ENCODE results near the gene RTTN. TPM values are rescaled to one million over a fixed set of nuclear protein-coding genes. Genes with fewer than 3 reads are reported as not detected.

Gene RTTN
- total RNA-seq, 2 experiments from 2014 or later = 19.8 to 29.7 TPM

DNA sequence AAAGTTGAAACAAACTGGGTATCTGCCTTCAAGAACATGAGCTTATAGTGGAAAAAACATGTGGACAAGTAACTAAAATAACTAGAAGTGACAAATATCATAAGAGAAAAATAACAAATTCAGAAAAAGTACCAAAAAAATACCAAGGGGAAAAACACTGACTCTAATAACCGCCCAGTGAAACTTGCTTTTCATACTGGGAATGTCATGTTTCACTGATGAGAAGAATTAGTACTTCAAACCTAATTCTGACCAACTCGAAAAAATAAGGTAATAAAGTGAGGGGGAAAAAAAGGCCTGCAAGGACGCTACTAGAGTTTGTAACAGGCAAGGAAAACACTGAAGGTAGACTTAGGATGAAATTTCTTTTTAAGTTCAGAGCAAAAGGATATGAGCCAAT lies 83.6 kb downstream of the RTTN start:
- BruUV-seq (replicated peaks) = no TSS peak
- no peak for DNase-seq (ENCODE audit: low spot score)
- Histone ChIP-seq H3K36me3 (ENCODE audit: insufficient read depth, low read length) (peaks cover 4% of the 10 kb centered on the region; the same call in 1 of the 2 replicates), H3K4me2 (ENCODE audit: low read length) (no peak overlapping the region), H2AFZ (ENCODE audit: low read length) (no peak overlapping the region), H3K27ac (ENCODE audit: low read depth, low read length, poor library complexity, severe bottlenecking) (no peak overlapping the region), H4K20me1 (ENCODE audit: insufficient read depth, low read length) (no peaks in the 10 kb centered on the region), H3K79me2 (ENCODE audit: insufficient read depth, low read depth, low read length) (no peaks in the 10 kb centered on the region), H3K9me2 (ENCODE audit: insufficient read depth, low read length) (no peaks in the 10 kb centered on the region), H3K4me3 (ENCODE audit: low read depth, low read length, poor library complexity, severe bottlenecking) (no peak overlapping the region), H3K9me3 (ENCODE audit: low read length) (no peaks in the 10 kb centered on the region), H3K4me1 (ENCODE audit: insufficient read depth, low read length, poor library complexity, severe bottlenecking) (no peaks in the 10 kb centered on the region)
- ChIA-PET CTCF (ENCODE audit: unreplicated experiment) (no interaction called here), POLR2A (no interaction called here)
- intact Hi-C loops (cut with micrococcal nuclease; ENCODE audit: unreplicated experiment) = no loop called here
- TF ChIP-seq, protein P1, sequence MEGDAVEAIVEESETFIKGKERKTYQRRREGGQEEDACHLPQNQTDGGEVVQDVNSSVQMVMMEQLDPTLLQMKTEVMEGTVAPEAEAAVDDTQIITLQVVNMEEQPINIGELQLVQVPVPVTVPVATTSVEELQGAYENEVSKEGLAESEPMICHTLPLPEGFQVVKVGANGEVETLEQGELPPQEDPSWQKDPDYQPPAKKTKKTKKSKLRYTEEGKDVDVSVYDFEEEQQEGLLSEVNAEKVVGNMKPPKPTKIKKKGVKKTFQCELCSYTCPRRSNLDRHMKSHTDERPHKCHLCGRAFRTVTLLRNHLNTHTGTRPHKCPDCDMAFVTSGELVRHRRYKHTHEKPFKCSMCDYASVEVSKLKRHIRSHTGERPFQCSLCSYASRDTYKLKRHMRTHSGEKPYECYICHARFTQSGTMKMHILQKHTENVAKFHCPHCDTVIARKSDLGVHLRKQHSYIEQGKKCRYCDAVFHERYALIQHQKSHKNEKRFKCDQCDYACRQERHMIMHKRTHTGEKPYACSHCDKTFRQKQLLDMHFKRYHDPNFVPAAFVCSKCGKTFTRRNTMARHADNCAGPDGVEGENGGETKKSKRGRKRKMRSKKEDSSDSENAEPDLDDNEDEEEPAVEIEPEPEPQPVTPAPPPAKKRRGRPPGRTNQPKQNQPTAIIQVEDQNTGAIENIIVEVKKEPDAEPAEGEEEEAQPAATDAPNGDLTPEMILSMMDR (conservative IDR thresholded peaks at IDR 0.05; ENCODE audit: low read length) = no peak
- TF ChIP-seq EZH2phosphoT487 (IDR thresholded peaks at IDR 0.05; ENCODE audit: borderline replicate concordance, low read depth, low read length) = no peak

DNA sequence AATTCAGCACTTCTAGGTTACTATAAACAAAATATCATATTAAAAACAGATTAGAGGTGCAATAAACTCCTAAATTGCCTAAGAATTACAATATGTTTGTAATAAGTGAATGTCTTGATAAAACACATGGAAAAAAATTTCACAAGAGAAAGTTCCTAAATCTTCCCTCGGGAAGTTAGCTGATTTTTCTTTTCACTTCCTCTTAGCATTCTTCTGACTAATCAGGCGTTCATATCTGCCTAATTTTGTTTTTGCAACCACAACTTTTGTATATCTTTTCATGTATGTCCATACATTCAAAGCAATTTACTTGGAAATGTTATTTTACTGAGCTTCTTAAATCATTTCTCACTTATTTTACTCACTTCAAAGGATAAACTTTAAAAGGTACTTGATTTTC lies 88.5 kb downstream of the RTTN start:
- no peaks in the 10 kb centered on the region for H3K4me1 ChIP-seq (ENCODE audit: insufficient read depth, low read length, poor library complexity, severe bottlenecking)
- no peak overlapping the region for H3K4me2 ChIP-seq (ENCODE audit: low read length)
- DNase-seq (ENCODE audit: low spot score) = no peak
- H3K9me3 ChIP-seq (ENCODE audit: low read length) = no peaks in the 10 kb centered on the region
- no peak overlapping the region for H3K4me3 ChIP-seq (ENCODE audit: low read depth, low read length, poor library complexity, severe bottlenecking)
- peaks cover 8% of the 10 kb centered on the region; the same call in 1 of the 2 replicates for H3K36me3 ChIP-seq (ENCODE audit: insufficient read depth, low read length)
- no TSS peak for BruUV-seq (replicated peaks)
- intact Hi-C loops (cut with micrococcal nuclease; ENCODE audit: unreplicated experiment) = no loop called here
- POLR2A ChIA-PET = no interaction called here
- no peaks in the 10 kb centered on the region for H4K20me1 ChIP-seq (ENCODE audit: insufficient read depth, low read length)
- CTCF ChIA-PET (ENCODE audit: unreplicated experiment) = no interaction called here
- no peak overlapping the region for H2AFZ ChIP-seq (ENCODE audit: low read length)
- H3K9me2 ChIP-seq (ENCODE audit: insufficient read depth, low read length) = no peaks in the 10 kb centered on the region
- no peak for TF ChIP-seq EZH2phosphoT487 (IDR thresholded peaks at IDR 0.05; ENCODE audit: borderline replicate concordance, low read depth, low read length)
- TF ChIP-seq, protein P1 (conservative IDR thresholded peaks at IDR 0.05; ENCODE audit: low read length) = no peak
- no peak overlapping the region for H3K27ac ChIP-seq (ENCODE audit: low read depth, low read length, poor library complexity, severe bottlenecking)
- H3K79me2 ChIP-seq (ENCODE audit: insufficient read depth, low read depth, low read length) = no peaks in the 10 kb centered on the region

DNA sequence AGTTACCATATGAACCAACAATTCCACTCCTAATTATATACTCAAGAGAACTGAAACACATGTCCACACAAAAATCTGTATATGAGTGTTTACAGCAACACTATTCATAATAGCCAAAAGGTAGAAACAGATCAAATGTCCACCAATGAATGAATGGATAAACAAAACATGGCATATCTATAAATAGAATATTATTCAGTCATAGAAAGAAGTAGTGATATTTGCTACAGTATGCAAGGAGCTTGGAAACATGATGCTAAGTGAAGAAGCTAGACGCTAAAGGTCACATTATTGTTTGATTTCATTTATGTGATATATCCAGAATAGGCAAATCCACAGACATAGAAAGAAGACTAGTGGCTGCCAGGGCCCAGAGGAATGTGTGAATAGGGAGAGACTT lies 92.0 kb downstream of the RTTN start:
- Histone ChIP-seq H3K9me2 (ENCODE audit: insufficient read depth, low read length) (no peaks in the 10 kb centered on the region), H3K4me2 (ENCODE audit: low read length) (no peak overlapping the region), H3K36me3 (ENCODE audit: insufficient read depth, low read length) (peaks cover 8% of the 10 kb centered on the region; the same call in 1 of the 2 replicates), H3K27ac (ENCODE audit: low read depth, low read length, poor library complexity, severe bottlenecking) (no peak overlapping the region), H4K20me1 (ENCODE audit: insufficient read depth, low read length) (no peaks in the 10 kb centered on the region), H3K4me3 (ENCODE audit: low read depth, low read length, poor library complexity, severe bottlenecking) (no peak overlapping the region), H3K9me3 (ENCODE audit: low read length) (no peaks in the 10 kb centered on the region), H3K79me2 (ENCODE audit: insufficient read depth, low read depth, low read length) (no peaks in the 10 kb centered on the region), H3K4me1 (ENCODE audit: insufficient read depth, low read length, poor library complexity, severe bottlenecking) (no peaks in the 10 kb centered on the region), H2AFZ (ENCODE audit: low read length) (no peak overlapping the region)
- ChIA-PET CTCF (ENCODE audit: unreplicated experiment) (no interaction called here), POLR2A (interaction anchor here (0.5 kb wide), 1 partner anchor 61 kb away, joined by 3 read pairs; no protein-coding TSS in a partner anchor)
- BruUV-seq (replicated peaks) = no TSS peak
- TF ChIP-seq, protein P1 (conservative IDR thresholded peaks at IDR 0.05; ENCODE audit: low read length) = no peak
- no peak for TF ChIP-seq EZH2phosphoT487 (IDR thresholded peaks at IDR 0.05; ENCODE audit: borderline replicate concordance, low read depth, low read length)
- DNase-seq (ENCODE audit: low spot score) = no peak
- intact Hi-C loops (cut with micrococcal nuclease; ENCODE audit: unreplicated experiment) = no loop called here

Measured in OCI-LY7 (cell line).